ENCODE data around the gene ZDHHC20.

DNA sequence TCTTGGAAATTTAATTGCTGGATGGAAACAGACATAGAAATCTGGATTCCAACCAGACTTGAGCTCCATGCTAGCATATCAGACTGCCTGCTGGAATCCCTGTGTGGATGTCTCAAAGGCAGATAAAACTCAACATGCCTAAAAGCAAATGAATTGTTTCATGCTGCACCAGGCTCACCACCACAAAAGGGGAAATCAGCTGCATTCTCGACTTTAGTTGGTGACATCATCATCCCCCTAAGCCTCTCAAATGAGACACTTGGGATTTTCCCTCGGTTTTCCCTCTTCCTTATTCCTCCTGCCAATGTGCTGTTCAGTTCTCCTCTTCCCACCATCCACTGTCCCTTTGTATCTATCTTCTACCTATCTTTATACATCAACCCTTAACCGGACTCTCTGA, 134.3 kb downstream of the ZDHHC20 start:
- TF ChIP-seq, protein P1, sequence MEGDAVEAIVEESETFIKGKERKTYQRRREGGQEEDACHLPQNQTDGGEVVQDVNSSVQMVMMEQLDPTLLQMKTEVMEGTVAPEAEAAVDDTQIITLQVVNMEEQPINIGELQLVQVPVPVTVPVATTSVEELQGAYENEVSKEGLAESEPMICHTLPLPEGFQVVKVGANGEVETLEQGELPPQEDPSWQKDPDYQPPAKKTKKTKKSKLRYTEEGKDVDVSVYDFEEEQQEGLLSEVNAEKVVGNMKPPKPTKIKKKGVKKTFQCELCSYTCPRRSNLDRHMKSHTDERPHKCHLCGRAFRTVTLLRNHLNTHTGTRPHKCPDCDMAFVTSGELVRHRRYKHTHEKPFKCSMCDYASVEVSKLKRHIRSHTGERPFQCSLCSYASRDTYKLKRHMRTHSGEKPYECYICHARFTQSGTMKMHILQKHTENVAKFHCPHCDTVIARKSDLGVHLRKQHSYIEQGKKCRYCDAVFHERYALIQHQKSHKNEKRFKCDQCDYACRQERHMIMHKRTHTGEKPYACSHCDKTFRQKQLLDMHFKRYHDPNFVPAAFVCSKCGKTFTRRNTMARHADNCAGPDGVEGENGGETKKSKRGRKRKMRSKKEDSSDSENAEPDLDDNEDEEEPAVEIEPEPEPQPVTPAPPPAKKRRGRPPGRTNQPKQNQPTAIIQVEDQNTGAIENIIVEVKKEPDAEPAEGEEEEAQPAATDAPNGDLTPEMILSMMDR (IDR thresholded peaks at IDR 0.05): no peak
- TF ChIP-seq POLR2A (IDR thresholded peaks at IDR 0.05) (no peak), EP300 (IDR thresholded peaks at IDR 0.05) (no peak), POLR2AphosphoS5 (IDR thresholded peaks at IDR 0.05) (no peak)
